Right renal pelvis (tissue), 4 donors: ENCODE data around the gene EN2. TPM values are rescaled to one million over a fixed set of nuclear protein-coding genes. Genes with fewer than 3 reads are reported as not detected.

ENCODE experiments used
- DNase-seq, 4 donors: peaks; one replicate each; pipeline ENCODE4 v3.0.0-alpha.2; 2013; ENCODE audit warnings: low read depth in 4 of 4, low spot score in 3 of 4, missing footprints in 1 of 4
- polyA plus RNA-seq, 4 donors: library from polyadenylated mRNA; unstranded; fragments of 120-200 nt; gene quantifications; one replicate each; pipeline ENCODE4 v1.2.1, GENCODE V29; 2013; ENCODE audit not compliant: insufficient read length in 4 of 4

Gene EN2
- polyA plus RNA-seq = under 1 TPM; 0.04 to 0.62 (median 0.14) TPM

GRCh38 chr7:155458111-155458877 lies at the start of gene EN2:
EN2 (plus strand) TSS chr7:155458129; CDS start chr7:155458378, 249 bp downstream.
- DNase-seq = no peak

DNA sequence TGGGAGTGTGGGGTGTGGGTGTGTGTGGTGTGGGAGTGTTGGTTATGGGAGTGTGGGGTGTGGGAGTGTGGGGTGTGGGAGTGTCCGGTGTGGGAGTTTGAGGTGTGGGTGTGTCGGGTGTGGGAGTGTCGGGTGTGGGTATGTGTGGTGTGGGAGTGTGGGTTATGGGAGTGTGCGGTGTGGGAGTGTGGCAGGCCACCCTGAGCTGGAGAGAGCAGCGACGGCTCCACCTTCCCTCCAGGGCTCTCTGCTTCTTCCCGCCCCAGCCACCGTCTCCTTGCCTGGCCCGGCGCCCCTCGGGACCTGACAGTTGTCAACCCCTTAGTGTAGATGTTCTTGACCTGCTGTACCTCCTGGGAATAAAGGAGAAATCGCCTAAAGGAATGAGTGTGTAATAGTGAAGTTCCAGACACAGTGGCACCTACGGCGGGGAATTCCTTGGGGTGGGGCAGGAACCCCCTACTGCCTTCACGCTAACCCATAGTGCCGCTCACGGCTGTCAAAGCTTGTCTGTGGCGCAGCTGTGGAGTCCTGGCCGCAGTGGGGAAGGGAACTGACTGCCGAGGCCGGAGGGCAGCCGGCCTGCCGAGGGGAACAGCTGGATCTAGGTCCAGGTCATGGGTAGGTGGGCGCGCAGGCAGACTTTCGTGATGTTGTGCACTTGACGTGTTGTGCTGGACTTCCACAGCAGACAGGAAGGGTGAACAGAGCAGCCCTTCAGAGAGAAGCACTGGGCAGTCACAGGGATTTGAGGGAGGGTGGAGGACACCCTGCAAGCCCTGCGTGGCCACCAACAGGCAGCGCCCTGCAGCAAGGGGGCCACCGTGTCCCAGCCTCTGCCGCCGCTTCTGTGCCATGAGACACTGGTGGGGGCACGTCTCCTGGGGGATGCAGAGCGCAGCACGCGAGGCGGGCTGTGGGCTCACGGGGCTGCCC lies 49.0 kb upstream of the EN2 start:
- no peak for DNase-seq

DNA sequence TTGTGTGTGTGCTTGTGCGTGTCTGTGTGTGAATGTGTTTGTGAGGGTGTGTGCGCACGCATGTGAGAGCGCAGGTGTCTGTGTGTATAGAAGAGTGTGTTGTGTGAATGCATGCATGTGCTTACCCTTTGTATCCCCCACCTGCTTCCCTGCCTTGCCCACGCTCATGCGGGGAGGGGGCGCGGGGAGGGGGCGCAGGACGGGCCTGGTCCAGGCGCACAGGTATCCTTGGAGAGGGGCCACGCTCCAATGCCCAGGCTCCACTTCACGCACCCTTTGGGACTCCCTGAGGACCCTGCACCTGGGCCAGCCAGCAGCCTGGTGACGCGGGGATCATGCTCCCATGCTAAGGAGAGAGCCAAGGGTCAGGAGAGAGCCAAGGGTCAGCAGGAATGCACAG lies 47.9 kb upstream of the EN2 start:
- no peak for DNase-seq

DNA sequence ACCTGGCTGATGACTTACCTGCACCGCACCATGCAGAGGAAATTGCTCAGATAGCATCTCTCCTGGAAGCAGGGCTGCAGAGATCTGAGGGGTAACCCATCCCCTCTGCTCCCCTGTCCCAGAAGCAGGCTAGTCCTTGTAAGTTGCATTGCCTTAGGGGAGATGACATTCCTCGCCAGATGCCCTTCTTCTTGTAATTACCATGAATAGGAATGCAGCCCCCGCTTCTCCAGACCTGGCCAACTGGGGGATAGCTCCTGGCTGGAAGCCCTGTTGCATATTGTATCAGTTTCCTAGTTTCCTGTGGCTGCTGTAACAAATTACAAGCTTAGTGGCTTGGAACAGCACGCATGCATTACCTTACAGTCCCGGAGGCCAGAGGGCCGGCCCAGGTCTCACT lies 47.5 kb upstream of the EN2 start:
- no peak for DNase-seq

GRCh38 chr7:155411718-155412415 lies 46.1 kb upstream of the EN2 start:
- no peak for DNase-seq

GRCh38 chr7:155412416-155413253 lies 45.3 kb upstream of the EN2 start:
- DNase-seq = peak; percentile 18 to 41 (median 34)

DNA sequence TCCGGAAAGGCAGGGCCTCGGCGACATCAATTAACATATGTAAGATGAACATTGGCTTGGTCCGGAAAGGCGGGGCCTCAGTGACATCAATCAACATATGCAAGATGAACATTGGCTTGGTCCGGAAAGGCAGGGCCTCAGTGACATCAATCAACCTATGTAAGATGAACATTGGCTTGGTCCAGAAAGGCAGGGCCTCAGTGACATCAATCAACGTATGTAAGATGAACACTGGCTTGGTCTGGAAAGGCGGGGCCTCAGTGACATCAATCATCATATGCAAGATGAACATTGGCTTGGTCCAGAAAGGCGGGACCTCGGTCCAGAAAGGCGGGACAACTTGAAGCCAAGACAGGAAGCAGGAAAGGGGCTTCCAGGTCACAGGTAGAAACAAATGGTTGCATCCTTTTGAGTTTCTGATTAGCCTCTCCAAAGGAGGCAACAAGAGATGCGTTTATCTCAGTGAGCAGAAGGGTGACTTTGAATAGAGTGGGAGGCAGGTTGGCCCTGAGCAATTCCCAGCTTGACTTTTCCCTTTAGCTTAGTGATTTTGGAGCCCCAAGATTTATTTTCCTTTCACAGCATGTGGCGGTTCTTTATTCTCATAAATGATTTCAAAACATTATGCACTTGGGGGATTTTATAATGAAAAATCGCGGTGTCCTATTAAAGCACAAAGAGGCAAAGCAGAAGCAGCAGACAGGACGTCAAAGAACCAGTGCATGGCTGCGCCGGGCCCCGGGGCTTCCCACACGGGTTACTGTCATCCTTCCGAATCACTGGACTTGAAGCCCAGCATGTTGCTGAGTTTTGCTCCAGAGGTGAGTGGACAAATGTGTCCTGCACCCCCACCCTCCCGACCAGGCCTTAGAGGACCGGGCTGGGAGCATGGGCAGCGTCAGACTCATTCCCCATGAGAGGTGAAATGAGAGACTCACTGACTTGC lies 43.1 kb upstream of the EN2 start:
- no peak for DNase-seq

- DNase-seq = no peak
Observed at GRCh38 chr7:155416646-155417380, 41.1 kb upstream of the EN2 start.

- no peak for DNase-seq
Observed at GRCh38 chr7:155418304-155418703, 39.6 kb upstream of the EN2 start.

DNA sequence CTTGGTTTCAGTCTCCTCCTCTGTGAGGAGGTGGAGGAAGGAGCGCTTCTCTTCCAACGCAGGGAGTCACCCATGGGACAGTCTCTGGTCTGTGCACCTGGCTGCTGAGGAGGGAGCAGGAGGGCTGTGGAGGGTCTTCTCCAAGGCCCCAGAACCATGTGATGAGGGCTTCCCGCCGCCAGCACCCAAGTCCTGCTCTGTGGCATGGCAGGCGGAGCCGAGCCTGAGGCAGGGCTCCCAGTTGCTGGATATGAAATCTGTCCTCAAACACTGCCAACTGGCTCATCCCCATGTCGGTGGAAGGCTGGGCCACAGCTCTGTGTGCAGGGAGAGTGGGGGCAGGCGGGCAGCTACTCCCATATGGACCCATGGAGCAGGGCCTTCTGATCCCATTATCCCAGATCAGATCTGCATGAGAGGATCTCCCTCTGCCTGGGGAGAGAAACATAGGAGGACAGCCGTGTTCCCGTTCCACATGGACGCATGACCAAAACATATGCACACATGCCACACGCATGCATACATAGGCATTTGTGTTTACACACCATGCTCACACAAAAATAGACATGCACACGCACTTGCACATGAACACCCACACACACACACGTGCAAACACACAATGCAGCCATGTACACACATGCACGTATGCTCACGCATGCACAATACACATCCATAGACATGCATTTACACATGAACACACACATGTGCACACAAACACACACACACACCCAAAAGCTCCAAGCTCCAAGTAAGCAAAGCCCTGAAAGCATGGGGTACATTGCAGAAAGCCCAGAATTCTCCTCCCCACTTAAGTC lies 38.8 kb upstream of the EN2 start:
- no peak for DNase-seq

- DNase-seq = no peak
Observed at GRCh38 chr7:155420116-155420515, 37.8 kb upstream of the EN2 start.

GRCh38 chr7:155422151-155422550 lies 35.8 kb upstream of the EN2 start:
- DNase-seq = no peak

GRCh38 chr7:155422599-155423336 lies 35.2 kb upstream of the EN2 start:
- no peak for DNase-seq

GRCh38 chr7:155423337-155424285 lies 34.3 kb upstream of the EN2 start:
- no peak for DNase-seq

GRCh38 chr7:155424301-155425010 lies 33.5 kb upstream of the EN2 start:
- DNase-seq = no peak
